Jurkat, Clone E6-1 (cell line): ENCODE measurements around the gene PNKD.
A peak's percentile ranks its signal among the peaks of the same experiment; 100 is the strongest.
"Not testable (repeated sequence)": the region's sequence is repeated elsewhere in the genome, so short reads cannot be mapped to it uniquely, and the experiment has no call there.

Source experiments
- DNase-seq: peaks from one replicate; pipeline ENCODE4 v3.0.0-alpha.2; 2011; ENCODE audit warnings: low read depth, low spot score
- H3K4me3 ChIP-seq: 2 replicates; pipeline ENCODE4 v1.5.1; 2011; ENCODE audit warnings: mild to moderate bottlenecking, low read length, control low read depth, moderate library complexity

The PNKD gene

DNA sequence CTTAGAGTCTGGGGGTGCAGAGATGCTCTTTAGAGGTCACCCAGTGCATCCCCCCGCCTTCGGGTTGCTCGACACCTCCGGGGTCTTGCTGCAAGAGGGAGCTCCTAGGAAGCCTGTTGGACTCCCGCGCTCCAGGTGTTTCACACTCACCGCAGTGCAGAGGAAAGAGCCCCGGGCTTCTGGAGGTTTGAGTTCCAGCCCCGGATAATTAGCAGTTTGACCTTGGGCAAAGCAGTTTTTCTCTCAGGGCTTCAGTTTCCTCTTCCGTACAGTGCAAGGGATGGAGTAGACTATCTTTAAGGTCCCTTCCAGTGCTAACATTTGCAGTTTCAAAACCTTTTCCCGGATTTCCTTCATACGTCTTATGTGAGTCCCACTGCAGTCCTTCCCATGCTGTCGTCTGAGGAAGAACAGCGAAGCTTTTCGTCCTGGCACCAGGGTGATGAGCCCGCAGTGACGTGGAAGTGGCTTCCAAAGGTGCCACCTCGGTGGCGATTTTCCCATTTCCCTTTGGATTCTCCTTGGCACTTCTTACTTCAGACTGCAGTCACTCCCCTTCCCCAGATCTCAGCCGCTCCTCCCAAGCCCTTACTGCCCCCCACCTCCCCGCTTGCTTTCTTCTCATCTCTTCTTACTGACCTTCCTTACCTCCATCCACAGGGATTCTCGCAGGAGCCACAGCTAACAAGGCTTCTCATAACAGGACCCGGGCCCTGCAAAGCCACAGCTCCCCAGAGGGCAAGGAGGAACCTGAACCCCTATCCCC lies 585 bp downstream of the PNKD start:
- peak overlapping the region; percentile 95 for H3K4me3 ChIP-seq
- no peak for DNase-seq

DNA sequence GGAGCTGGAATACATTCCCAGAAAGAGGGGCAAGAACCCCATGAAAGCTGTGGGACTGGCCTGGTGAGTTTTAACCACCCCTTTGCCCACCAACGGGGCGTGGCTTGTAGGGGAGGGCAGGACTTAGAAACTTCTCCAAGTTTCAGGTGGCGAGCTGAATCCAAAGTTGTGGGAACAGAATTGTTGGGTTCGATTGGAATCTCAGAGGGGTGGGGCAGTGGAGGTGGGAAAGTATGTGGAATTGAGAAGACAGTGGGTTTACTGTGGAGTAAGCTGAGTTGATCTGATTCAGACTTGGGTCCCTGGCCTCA lies 1.1 kb downstream of the PNKD start:
- H3K4me3 ChIP-seq, result peak overlapping the region; percentile 95
- no peak for DNase-seq

DNA sequence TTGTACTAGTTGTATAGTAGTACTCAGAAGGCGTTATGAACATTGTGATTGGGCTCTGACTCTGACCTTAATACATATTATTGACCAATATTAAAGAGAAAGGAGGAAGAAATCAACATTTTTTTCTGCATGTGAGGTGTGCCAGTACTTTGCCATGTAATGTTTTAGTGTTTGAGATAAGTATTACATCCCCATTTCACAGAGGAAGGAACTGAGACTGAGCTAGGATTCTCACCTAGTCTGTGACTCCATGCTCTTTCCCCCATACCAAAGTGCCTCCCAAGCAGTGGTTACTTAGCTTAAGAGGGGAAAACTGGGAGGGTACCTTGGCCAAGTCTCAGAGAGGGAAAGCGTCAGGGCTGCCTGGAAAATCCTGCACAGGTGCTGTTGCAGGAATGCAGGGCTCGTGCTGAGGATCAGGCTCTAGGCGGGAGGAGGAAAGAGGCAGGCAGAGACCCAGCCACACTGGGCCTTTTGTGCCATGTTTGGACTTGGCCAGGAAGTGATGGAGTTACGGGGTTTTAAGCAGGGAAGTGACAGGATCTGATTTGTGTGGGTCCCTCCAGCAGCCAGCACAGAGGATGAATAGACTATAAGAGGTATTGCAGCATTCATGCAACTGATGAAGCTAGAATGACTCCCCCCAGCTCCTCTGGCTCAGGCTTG lies 1.7 kb downstream of the PNKD start:
- no peak overlapping the region for H3K4me3 ChIP-seq
- no peak for DNase-seq

- no peak overlapping the region for H3K4me3 ChIP-seq
- peak; percentile 63 for DNase-seq
Measured at GRCh38 chr2:218272531-218273212, 2.4 kb downstream of the PNKD start.

DNA sequence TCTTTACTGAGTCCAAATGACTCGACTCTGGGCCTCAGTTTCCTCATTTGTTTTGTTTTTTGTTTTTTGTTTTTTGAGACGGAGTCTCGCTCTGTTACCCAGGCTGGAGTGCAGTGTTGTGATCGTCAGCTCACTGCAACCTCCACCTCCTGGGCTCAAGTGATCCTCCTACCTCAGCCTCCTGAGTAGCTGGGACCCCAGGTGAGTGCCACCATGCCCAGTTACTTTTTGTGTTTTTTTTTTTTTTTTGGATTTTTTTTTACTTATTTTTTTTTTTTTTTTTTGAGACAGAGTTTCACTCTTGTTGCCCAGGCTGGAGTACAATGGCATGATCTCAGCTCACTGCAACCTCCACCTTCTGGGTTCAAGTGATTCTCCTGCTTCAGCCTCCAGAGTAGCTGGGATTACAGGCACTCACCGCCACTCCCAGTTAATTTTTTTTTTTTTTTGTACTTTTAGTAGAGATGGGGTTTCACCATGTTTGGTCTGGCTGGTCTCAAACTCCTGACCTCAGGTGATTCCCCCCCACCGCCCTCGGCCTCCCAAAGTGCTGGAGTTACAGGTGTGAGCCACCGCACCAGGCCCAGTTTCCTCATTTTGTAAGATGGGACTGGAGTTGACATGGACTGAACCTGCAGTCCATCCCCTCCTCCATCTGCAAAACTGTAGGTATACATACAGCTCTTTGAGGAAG lies 3.0 kb downstream of the PNKD start:
- DNase-seq, H3K4me3 ChIP-seq: not testable (repeated sequence)

GRCh38 chr2:218273908-218274249 lies 3.6 kb downstream of the PNKD start:
- no peak overlapping the region for H3K4me3 ChIP-seq
- no peak for DNase-seq

DNA sequence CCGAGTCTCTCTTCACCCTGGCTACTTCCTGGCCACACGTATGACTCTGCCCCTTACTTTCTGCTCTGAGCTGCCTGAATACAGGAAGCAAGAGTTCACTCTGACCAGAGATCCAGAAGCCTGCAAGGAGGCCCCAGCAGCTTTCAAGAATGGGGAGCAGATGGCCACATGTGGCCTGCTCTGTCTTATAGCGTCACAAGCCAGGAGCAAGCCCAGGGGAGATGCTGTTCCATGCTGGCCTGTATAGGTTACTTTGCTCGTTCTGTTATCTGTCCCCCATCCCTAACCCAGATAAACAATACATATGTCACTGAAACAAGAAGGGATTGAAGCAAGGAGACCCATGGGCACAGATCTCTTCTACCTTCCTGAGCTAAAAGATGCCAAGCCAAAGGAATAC lies 4.3 kb downstream of the PNKD start:
- H3K4me3 ChIP-seq, result no peak overlapping the region
- no peak for DNase-seq

DNA sequence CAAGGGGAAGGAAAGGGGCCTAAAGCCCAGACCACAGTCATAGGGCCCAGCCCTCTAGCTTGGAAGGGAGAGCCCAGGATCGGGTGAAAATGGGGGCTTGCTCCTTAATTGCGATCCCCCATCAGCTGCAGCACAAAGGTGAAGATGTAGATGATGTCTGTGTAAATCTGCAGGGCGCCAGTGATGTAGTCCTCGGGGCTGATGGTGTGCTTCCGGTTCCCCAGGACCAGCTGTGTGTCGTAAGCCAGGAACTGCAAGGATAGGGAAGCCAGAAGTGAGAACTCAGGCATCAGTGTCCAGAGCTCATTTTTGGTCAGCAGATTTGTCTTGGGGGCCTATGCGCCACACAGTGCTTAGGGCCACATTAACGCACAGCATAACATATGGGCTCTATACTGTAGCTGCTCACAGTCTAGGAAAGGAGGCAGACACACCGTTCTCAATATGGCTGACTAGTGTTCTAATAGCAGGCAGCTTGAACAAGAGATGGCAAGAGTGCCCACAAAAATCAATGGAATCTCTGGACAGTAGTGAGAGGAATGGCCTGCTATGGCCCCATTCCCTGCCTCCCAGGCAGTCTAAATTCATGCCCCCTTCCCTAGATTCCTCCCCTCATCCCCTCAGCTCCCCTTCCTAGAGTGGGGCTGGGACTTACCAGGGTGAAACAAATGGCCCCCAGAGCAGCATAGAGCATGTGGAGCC lies 5.2 kb downstream of the PNKD start:
- no peak overlapping the region for H3K4me3 ChIP-seq
- DNase-seq, result no peak

- H3K4me3 ChIP-seq, result no peak overlapping the region
- DNase-seq, result no peak
Measured at GRCh38 chr2:218276986-218277755, 6.9 kb downstream of the PNKD start.

DNA sequence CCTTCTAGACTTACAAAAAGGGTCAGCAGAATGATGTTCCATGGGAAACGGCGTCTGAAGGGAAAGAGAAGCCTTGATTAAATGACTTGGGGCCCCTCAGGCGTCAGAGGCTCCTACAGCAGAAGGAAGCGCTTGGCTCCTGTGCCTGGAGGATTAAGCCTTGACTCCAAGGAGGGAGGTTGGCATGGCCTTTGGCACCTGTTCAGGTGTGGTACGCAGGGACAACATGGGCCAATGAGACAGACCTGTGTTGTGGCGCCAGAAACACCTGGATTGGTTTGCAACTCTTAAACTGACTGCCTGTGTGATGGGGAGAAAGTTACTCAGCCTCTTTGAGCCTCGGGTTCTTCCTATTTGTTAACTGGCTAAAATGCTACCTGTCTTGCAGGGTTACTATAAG lies 7.6 kb downstream of the PNKD start:
- DNase-seq, result no peak
- no peak overlapping the region for H3K4me3 ChIP-seq

GRCh38 chr2:218278531-218279360 lies 8.4 kb downstream of the PNKD start:
- no peak overlapping the region for H3K4me3 ChIP-seq
- DNase-seq, result no peak

- no peak for DNase-seq
Measured at GRCh38 chr2:218280260-218280870, 10.0 kb downstream of the PNKD start.

DNA sequence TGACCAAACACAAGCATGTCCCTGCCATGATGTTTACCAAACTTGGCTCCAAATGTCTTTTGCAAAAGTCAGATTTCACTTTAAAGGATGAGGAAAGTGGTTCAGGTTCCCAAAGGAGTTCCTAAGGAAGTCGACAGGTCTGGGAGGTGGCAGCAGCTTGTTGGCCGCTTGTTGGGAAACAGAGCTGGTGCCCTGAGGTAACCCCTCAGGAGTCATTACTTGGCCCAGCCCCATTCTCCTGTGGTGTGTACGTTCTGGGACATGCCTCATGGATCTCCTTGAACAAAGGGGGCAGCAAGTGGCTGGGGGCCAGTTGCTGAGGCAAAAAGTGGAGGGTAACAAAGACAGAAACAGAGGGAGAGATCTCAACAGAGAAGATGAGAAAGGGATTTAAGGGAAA lies 11.1 kb downstream of the PNKD start:
- DNase-seq, result no peak
- H3K4me3 ChIP-seq, result no peak overlapping the region

More at GRCh38 chr2:218280260-218280870, 10.0 kb downstream of the PNKD start:
- H3K4me3 ChIP-seq, result no peak overlapping the region

GRCh38 chr2:218282173-218282991 lies 12.1 kb downstream of the PNKD start:
- no peak for DNase-seq
- H3K4me3 ChIP-seq, result no peak overlapping the region

- H3K4me3 ChIP-seq, result no peak overlapping the region
- no peak for DNase-seq
Measured at GRCh38 chr2:218284106-218284811, 13.9 kb downstream of the PNKD start.

- H3K4me3 ChIP-seq, result no peak overlapping the region; the same call in 1 of the 2 replicates
- DNase-seq, result no peak
Measured at GRCh38 chr2:218285604-218286003, 15.3 kb downstream of the PNKD start.
